ENCODE results near the gene KIFAP3.

Gene KIFAP3

GRCh38 chr1:169943963-169944526, 130.4 kb downstream of the KIFAP3 start:
- TF ChIP-seq CTCF (conservative IDR thresholded peaks at IDR 0.05) = no peak
- no peak overlapping the region for H3K27ac ChIP-seq

- TF ChIP-seq CTCF (conservative IDR thresholded peaks at IDR 0.05) = no peak
- no peak overlapping the region for H3K27ac ChIP-seq
Measured at GRCh38 chr1:169941982-169942830, 132.3 kb downstream of the KIFAP3 start.

GRCh38 chr1:169933984-169934725, 140.3 kb downstream of the KIFAP3 start:
- H3K27ac ChIP-seq = no peak overlapping the region
- TF ChIP-seq CTCF (conservative IDR thresholded peaks at IDR 0.05) = no peak

GRCh38 chr1:169931795-169932231, 142.7 kb downstream of the KIFAP3 start:
- TF ChIP-seq CTCF (conservative IDR thresholded peaks at IDR 0.05) = no peak

GRCh38 chr1:169929210-169929526, 145.3 kb downstream of the KIFAP3 start:
- H3K27ac ChIP-seq = no peak overlapping the region
- peak; percentile 49 for TF ChIP-seq CTCF (conservative IDR thresholded peaks at IDR 0.05)

More at GRCh38 chr1:169931795-169932231, 142.7 kb downstream of the KIFAP3 start:
- H3K27ac ChIP-seq = no peak overlapping the region

- peak; percentile 83 for TF ChIP-seq CTCF (conservative IDR thresholded peaks at IDR 0.05)
- H3K27ac ChIP-seq = no peak overlapping the region
Measured at GRCh38 chr1:169928438-169929209, 145.9 kb downstream of the KIFAP3 start.
